HCT116 (cell line): ENCODE results near the gene TCF7L2. TPM values are rescaled to one million over a fixed set of nuclear protein-coding genes. Genes with fewer than 3 reads are reported as not detected.

ENCODE experiments used
- ATAC-seq: fragments of 200-7000 bp; cut with Tn5 transposase; 2 replicates; pipeline ENCODE4 v1.9.1; 2020; ENCODE audit warnings: mild to moderate bottlenecking, moderate library complexity
- BruUV-seq: library from RNA; stranded (reverse); fragments of 400-500 nt; replicated peaks from 2 replicates; lab custom pipeline; 2021; lab: Mats Ljungman, UMichigan
- CTCF ChIA-PET: fragments of 300-600 bp; sonication (Branson Sonifier 250); formaldehyde crosslinking; loops from one replicate; lab custom pipeline; 2021; ENCODE audit warnings: antibody characterized with exemption; lab: Charles Lee
- POLR2A ChIA-PET: fragments of 300-600, 350-600 bp; sonication (Branson Sonifier 250); formaldehyde crosslinking; loops from one replicate; lab custom pipeline; 2021; ENCODE audit warnings: antibody characterized with exemption; lab: Charles Lee
- RAD21 ChIA-PET, 2 experiments: fragments of 300-600 bp; sonication (Branson Sonifier 250); formaldehyde crosslinking; loops; one replicate each; lab custom pipeline; 2023; ENCODE audit warnings: low total read pairs in 2 of 2; ENCODE audit not compliant: uncharacterized antibody in 2 of 2, unreplicated experiment in 2 of 2, low non-redundant PET in 1 of 2; lab: Charles Lee
- DNase-seq: peaks from one replicate; pipeline ENCODE4 v3.0.0-alpha.2; 2010; ENCODE audit warnings: low read depth, low spot score
- H2AFZ ChIP-seq: fragments of 200-600 bp; shearing (Covaris generic), sonication (generic); 2 replicates; pipeline ENCODE4 v1.6.1; 2017; ENCODE audit warnings: low read depth, mixed run types, mixed read lengths, antibody characterized with exemption, low read length; ENCODE audit not compliant: poor library complexity, severe bottlenecking
- H3K27ac ChIP-seq: 2 replicates; pipeline ENCODE4 v1.5.1; 2012; ENCODE audit warnings: low read depth, low read length
- H3K27me3 ChIP-seq: fragments of 200-600 bp; sonication (generic); 2 replicates; pipeline ENCODE4 v1.6.1; 2016; ENCODE audit warnings: mixed run types, low read length, mixed read lengths; ENCODE audit not compliant: insufficient read depth
- H3K36me3 ChIP-seq, 2 experiments: fragments of 200-500 bp in 1 of 2; fragments of 200-600 bp in 1 of 2; sonication (Bioruptor generic) in 1 of 2; sonication (generic) in 1 of 2; 2 replicates each; pipeline versions ENCODE4 v1.5.1 to v1.6.1; 2014 to 2016; ENCODE audit warnings: low read length in 2 of 2, inconsistent platforms in 1 of 2, mixed read lengths in 1 of 2, mixed run types in 1 of 2; ENCODE audit not compliant: insufficient read depth in 2 of 2, control insufficient read depth in 1 of 2
- H3K4me1 ChIP-seq, 2 experiments: fragments of 200-600 bp in 1 of 2; sonication (generic) in 1 of 2; 2 replicates each; pipeline versions ENCODE4 v1.5.1 to v1.6.1; 2012 to 2017; ENCODE audit warnings: low read length in 2 of 2, inconsistent platforms in 1 of 2, mild to moderate bottlenecking in 1 of 2, mixed read lengths in 1 of 2, mixed run types in 1 of 2, moderate library complexity in 1 of 2; ENCODE audit not compliant: insufficient read depth in 2 of 2, control insufficient read depth in 1 of 2
- H3K4me2 ChIP-seq: fragments of 200-600 bp; sonication (generic); 2 replicates; pipeline ENCODE4 v1.6.1; 2017; ENCODE audit warnings: mixed run types, low read length, mixed read lengths
- H3K4me3 ChIP-seq, 2 experiments: fragments of 200-600 bp in 1 of 2; sonication (generic) in 1 of 2; replicated peaks in 1 of 2; 2 replicates each; pipeline ENCODE4 v1.5.1; 2011 to 2016; ENCODE audit warnings: low read length in 2 of 2, control low read depth in 1 of 2, low read depth in 1 of 2, mild to moderate bottlenecking in 1 of 2, mixed read lengths in 1 of 2, mixed run types in 1 of 2
- H3K79me2 ChIP-seq: fragments of 200-600 bp; sonication (generic); 2 replicates; pipeline ENCODE4 v1.6.1; 2017; ENCODE audit warnings: mild to moderate bottlenecking, mixed run types, low read length, moderate library complexity, mixed read lengths; ENCODE audit not compliant: insufficient read depth
- H3K9ac ChIP-seq: fragments of 200-600 bp; sonication (generic); 2 replicates; pipeline ENCODE4 v1.6.1; 2016; ENCODE audit warnings: low read length, mixed read lengths
- H3K9me2 ChIP-seq: fragments of 200-600 bp; sonication (generic), shearing (Covaris generic); 2 replicates; pipeline ENCODE4 v1.6.1; 2017; ENCODE audit warnings: mixed run types, mild to moderate bottlenecking, moderate library complexity; ENCODE audit not compliant: insufficient read depth
- H3K9me3 ChIP-seq, 2 experiments: fragments of 200-500 bp in 1 of 2; fragments of 200-600 bp in 1 of 2; sonication (Bioruptor generic) in 1 of 2; sonication (generic) in 1 of 2; 2 replicates each; pipeline ENCODE4 v1.6.1; 2014 to 2017; ENCODE audit warnings: low read length in 2 of 2, mixed read lengths in 2 of 2, inconsistent platforms in 1 of 2, low read depth in 1 of 2, mild to moderate bottlenecking in 1 of 2, mixed run types in 1 of 2, moderate library complexity in 1 of 2; ENCODE audit not compliant: control insufficient read depth in 1 of 2, insufficient read depth in 1 of 2
- H4K20me1 ChIP-seq: fragments of 200-600 bp; sonication (generic), shearing (Covaris generic); 2 replicates; pipeline ENCODE4 v1.6.1; 2017; ENCODE audit warnings: mixed run types, mild to moderate bottlenecking, moderate library complexity; ENCODE audit not compliant: insufficient read depth
- CEBPB ChIP-seq: IDR thresholded peaks from 2 replicates; pipeline ENCODE4 v1.6.1; 2012; ENCODE audit warnings: low read depth
- CTCF ChIP-seq, 3 experiments: fragments of 200-600 bp in 1 of 3; sonication (generic) in 1 of 3; IDR thresholded peaks in 2 of 3; conservative IDR thresholded peaks in 1 of 3; 2 replicates each; pipeline ENCODE4 v1.5.1; 2012 to 2017; ENCODE audit warnings: low read depth in 2 of 3, low read length in 2 of 3, antibody characterized with exemption in 1 of 3, borderline replicate concordance in 1 of 3, control low read depth in 1 of 3, mild to moderate bottlenecking in 1 of 3, mixed read lengths in 1 of 3, mixed run types in 1 of 3, moderate library complexity in 1 of 3; ENCODE audit not compliant: insufficient read depth in 1 of 3
- EGR1 ChIP-seq: IDR thresholded peaks from 2 replicates; pipeline ENCODE4 v1.6.1; 2012; ENCODE audit warnings: low read depth
- ELF1 ChIP-seq: IDR thresholded peaks from 2 replicates; pipeline ENCODE4 v1.6.1; 2012; ENCODE audit warnings: low read depth, borderline replicate concordance
- EZH2phosphoT487 ChIP-seq: fragments of 200-600 bp; IDR thresholded peaks from 2 replicates; pipeline ENCODE4 v1.6.1; 2018; ENCODE audit warnings: antibody characterized with exemption, borderline replicate concordance
- FOSL1 ChIP-seq: IDR thresholded peaks from 2 replicates; pipeline ENCODE4 v1.6.1; 2012; ENCODE audit warnings: low read depth
- JUND ChIP-seq: IDR thresholded peaks from 2 replicates; pipeline ENCODE4 v1.6.1; 2012
- MAX ChIP-seq: IDR thresholded peaks from 2 replicates; pipeline ENCODE4 v1.6.1; 2012
- POLR2A ChIP-seq: IDR thresholded peaks from 2 replicates; pipeline ENCODE4 v1.7.0; 2011; ENCODE audit warnings: borderline replicate concordance; ENCODE audit not compliant: insufficient read depth, insufficient read length; ENCODE audit errors: extremely low read depth
- POLR2AphosphoS5 ChIP-seq: IDR thresholded peaks from 2 replicates; pipeline ENCODE4 v1.6.1; 2011; ENCODE audit warnings: mild to moderate bottlenecking, low read depth, low read length, moderate library complexity
- RAD21 ChIP-seq: IDR thresholded peaks from 2 replicates; pipeline ENCODE4 v1.6.1; 2012; ENCODE audit warnings: low read depth, mild to moderate bottlenecking
- REST ChIP-seq: IDR thresholded peaks from 2 replicates; pipeline ENCODE4 v1.6.1; 2012; ENCODE audit warnings: low read depth
- SIN3A ChIP-seq: IDR thresholded peaks from 2 replicates; pipeline ENCODE4 v1.6.1; 2012; ENCODE audit warnings: low read depth
- SP1 ChIP-seq: IDR thresholded peaks from 2 replicates; pipeline ENCODE4 v1.6.1; 2012; ENCODE audit warnings: low read depth
- SRF ChIP-seq: IDR thresholded peaks from 2 replicates; pipeline ENCODE4 v1.6.1; 2012; ENCODE audit warnings: low read depth
- YY1 ChIP-seq: IDR thresholded peaks from 2 replicates; pipeline ENCODE4 v1.6.1; 2011; ENCODE audit warnings: low read length, low read depth, moderate library complexity, mild to moderate bottlenecking; ENCODE audit not compliant: insufficient replicate concordance; ENCODE audit errors: extremely low read depth
- ZBTB33 ChIP-seq: IDR thresholded peaks from 2 replicates; pipeline ENCODE4 v1.6.1; 2011; ENCODE audit warnings: mild to moderate bottlenecking, low read length, moderate library complexity; ENCODE audit not compliant: insufficient replicate concordance; ENCODE audit errors: extremely low read depth
- ZFX ChIP-seq: fragments of 450-650 bp; IDR thresholded peaks from 2 replicates; pipeline ENCODE4 v1.6.1; 2017
- ZNF274 ChIP-seq: fragments of 200-500 bp; sonication (Bioruptor generic); IDR thresholded peaks from 2 replicates; pipeline ENCODE4 v1.6.1; 2014; ENCODE audit warnings: mild to moderate bottlenecking, low read depth, low read length, inconsistent platforms
- intact Hi-C: fragments of 100-400 bp; cut with micrococcal nuclease; formaldehyde crosslinking; loops from 2 replicates; pipeline ENCODE4 v1.10.0; 2022
- total RNA-seq: library from RNA; stranded (reverse); gene quantifications from one replicate; pipeline ENCODE4 v1.2.1, GENCODE V29; 2021; ENCODE audit not compliant: unreplicated experiment
- TF ChIP-seq, protein P1 (sequence below): IDR thresholded peaks from 2 replicates; pipeline ENCODE4 v1.6.1; 2012

The TCF7L2 gene
- total RNA-seq, 1 experiment from 2014 or later, result 164 TPM

DNA sequence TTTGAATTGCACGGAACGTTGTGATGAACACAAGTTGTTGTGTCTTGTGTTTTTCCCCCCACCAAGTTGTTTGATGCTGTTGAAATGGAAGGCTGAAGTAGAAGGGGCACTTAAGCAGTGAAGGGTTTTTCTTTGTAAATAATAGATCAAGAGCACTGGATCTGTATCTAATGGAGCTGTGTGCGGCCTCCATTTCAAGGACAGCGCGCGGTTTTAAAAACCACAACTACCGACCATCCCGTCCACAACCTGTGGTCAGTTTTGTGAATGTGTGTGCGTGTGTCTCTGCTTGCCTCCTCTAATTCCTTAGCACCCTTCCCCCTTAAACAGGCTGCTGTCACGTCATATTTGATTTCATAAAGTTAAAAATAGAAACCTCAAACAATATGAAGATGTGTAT, 165.5 kb downstream of the TCF7L2 start:
- no peak overlapping the region for H2AFZ ChIP-seq
- peaks cover 0 to 11% of the 10 kb centered on the region in 2 experiments; a peak in 1 of 4 replicates for H3K36me3 ChIP-seq
- no peaks in the 10 kb centered on the region for H3K4me1 ChIP-seq
- TF ChIP-seq ZFX (no peak), SIN3A (no peak), CTCF (IDR thresholded peaks at IDR 0.05 in 2 of 3, conservative IDR thresholded peaks at IDR 0.05 in 1 of 3; ENCODE audit: borderline replicate concordance in 1 of 3, insufficient read depth in 1 of 3, low read depth in 2 of 3, low read length in 2 of 3) (no peak), SP1 (no peak), MAX (no peak), CEBPB (no peak), ZBTB33 (no peak), ZNF274 (no peak), POLR2A (no peak), EGR1 (no peak), RAD21 (no peak), FOSL1 (no peak), YY1 (no peak), JUND (no peak), EZH2phosphoT487 (no peak), ELF1 (no peak), SRF (no peak), REST (no peak), POLR2AphosphoS5 (no peak)
- TF ChIP-seq, protein P1, sequence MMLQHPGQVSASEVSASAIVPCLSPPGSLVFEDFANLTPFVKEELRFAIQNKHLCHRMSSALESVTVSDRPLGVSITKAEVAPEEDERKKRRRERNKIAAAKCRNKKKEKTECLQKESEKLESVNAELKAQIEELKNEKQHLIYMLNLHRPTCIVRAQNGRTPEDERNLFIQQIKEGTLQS, result no peak
- no peak overlapping the region for H3K4me2 ChIP-seq
- ChIA-PET RAD21 (no interaction called here), CTCF (no interaction called here), POLR2A (no interaction called here)
- peaks cover 97% of the 10 kb centered on the region for H3K79me2 ChIP-seq
- no peaks in the 10 kb centered on the region for H3K9me3 ChIP-seq
- H4K20me1 ChIP-seq, result peaks cover 24% of the 10 kb centered on the region
- H3K27ac ChIP-seq, result no peak overlapping the region
- DNase-seq, result no peak
- no peaks in the 10 kb centered on the region for H3K27me3 ChIP-seq
- H3K4me3 ChIP-seq, result no peak overlapping the region
- BruUV-seq, result no TSS peak
- intact Hi-C loops, result loop anchor here (10.0 kb wide), 1 partner anchor 551 kb away; no protein-coding TSS in a partner anchor
- no peak overlapping the region for H3K9ac ChIP-seq
- H3K9me2 ChIP-seq, result no peaks in the 10 kb centered on the region
- ATAC-seq, result no peak
